ENCODE measurements around the gene SDHB. TPM values are rescaled to one million over a fixed set of nuclear protein-coding genes. Genes with fewer than 3 reads are reported as not detected.

The SDHB gene
- total RNA-seq, 4 donors from 2014 or later = 79.6 to 130 (median 86.3) TPM

DNA sequence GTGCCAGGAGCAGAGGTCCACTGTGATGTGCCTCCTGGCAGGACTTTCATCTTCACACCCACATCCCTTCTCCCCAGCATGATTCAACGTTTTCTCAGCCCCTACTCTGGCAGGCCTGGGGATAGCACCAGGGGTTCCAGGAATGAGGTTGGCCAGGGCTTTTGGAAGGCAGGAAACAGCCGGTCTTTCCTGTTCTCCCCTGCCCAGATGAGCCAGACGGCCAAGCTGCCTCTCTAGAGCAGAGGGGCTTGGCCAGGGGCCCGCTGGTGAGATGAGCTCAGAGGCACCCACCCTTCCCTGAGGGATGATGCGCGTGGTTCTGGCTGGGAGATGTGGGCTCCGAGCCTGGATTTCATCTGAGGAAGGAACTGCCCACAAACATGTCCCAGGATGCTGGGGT, 69.1 kb downstream of the SDHB start:
- 24 to 41% methylated on average over 7 of the region's 7 CpGs for WGBS, 2 donors
- TF ChIP-seq EP300 (IDR thresholded peaks at IDR 0.05) (peak in 1 of 2 donors; percentile 14), POLR2A (IDR thresholded peaks at IDR 0.05) (no peak)
- peak overlapping the region in 2 of 4 donors; percentile 55 to 66 for H3K27ac ChIP-seq
- H3K9me3 ChIP-seq = no peaks in the 10 kb centered on the region
- H3K27me3 ChIP-seq = peaks cover 0 to 15% of the 10 kb centered on the region in 2 donors
- DNase-seq (ENCODE audit: low spot score in 2 of 2) = peak; percentile 30 to 59
- peaks cover 0 to 51% (median 2%) of the 10 kb centered on the region in 3 donors for H3K36me3 ChIP-seq
- no peak overlapping the region for H3K4me3 ChIP-seq
- peaks cover 0 to 20% (median 1%) of the 10 kb centered on the region in 4 donors for H3K4me1 ChIP-seq

DNA sequence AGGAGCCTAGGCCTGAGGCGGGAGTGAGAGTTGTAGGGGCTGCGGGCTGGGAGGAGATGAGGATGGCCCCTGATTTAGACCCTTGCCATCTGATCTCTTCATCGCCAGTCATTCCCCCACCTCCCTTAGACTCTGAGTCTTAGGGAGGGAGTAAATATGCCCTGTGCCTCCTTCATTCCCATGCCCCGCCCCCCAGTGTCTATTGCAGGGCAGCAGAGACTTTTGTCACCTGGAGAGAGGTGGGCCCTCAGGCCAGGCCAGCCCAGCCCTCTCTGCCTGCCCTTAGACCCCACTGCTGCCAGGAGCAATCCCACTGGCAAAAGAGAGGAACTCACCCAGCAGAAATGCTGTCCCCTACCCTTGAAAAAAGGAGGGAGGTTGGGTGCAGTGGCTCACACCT, 70.2 kb downstream of the SDHB start:
- TF ChIP-seq, protein P1, sequence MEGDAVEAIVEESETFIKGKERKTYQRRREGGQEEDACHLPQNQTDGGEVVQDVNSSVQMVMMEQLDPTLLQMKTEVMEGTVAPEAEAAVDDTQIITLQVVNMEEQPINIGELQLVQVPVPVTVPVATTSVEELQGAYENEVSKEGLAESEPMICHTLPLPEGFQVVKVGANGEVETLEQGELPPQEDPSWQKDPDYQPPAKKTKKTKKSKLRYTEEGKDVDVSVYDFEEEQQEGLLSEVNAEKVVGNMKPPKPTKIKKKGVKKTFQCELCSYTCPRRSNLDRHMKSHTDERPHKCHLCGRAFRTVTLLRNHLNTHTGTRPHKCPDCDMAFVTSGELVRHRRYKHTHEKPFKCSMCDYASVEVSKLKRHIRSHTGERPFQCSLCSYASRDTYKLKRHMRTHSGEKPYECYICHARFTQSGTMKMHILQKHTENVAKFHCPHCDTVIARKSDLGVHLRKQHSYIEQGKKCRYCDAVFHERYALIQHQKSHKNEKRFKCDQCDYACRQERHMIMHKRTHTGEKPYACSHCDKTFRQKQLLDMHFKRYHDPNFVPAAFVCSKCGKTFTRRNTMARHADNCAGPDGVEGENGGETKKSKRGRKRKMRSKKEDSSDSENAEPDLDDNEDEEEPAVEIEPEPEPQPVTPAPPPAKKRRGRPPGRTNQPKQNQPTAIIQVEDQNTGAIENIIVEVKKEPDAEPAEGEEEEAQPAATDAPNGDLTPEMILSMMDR (IDR thresholded peaks at IDR 0.05) = no peak
- no peak for TF ChIP-seq POLR2A (IDR thresholded peaks at IDR 0.05)
- TF ChIP-seq EP300 (IDR thresholded peaks at IDR 0.05) = no peak
- WGBS, 2 donors = 86 to 91% methylated on average over 4 of the region's 4 CpGs

DNA sequence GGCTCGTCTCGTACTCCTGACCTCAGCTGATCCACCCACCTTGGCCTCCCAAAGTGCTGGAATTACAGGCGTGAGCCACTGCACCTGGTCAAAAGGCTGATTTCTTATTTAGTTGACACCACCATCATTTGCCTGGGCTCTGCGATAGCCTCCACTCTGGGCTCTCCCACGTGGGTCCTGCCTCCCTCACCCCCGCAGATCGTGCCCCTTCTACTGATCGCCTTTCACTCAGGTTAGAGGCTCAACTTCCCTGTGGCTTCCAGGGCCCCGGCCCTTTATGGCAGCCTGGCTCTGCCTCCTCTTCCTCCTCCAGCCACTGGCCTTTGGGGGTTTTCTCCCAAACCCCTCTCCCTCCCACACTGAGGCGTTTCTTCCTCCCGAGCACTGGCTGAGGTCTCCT, 70.9 kb downstream of the SDHB start:
- DNase-seq (ENCODE audit: low spot score in 2 of 2) = no peak
- WGBS, 2 donors = 59 to 67% methylated on average over 11 of the region's 11 CpGs
- peaks cover 0 to 33% (median 0%) of the 10 kb centered on the region in 3 donors for H3K36me3 ChIP-seq
- H3K4me3 ChIP-seq = no peak overlapping the region
- peaks cover 0 to 36% (median 4%) of the 10 kb centered on the region in 4 donors for H3K4me1 ChIP-seq
- no peaks in the 10 kb centered on the region for H3K9me3 ChIP-seq
- no peak for TF ChIP-seq EP300 (IDR thresholded peaks at IDR 0.05)
- no peak for TF ChIP-seq POLR2A (IDR thresholded peaks at IDR 0.05)
- TF ChIP-seq, protein P1 (IDR thresholded peaks at IDR 0.05) = no peak
- H3K27ac ChIP-seq = no peak overlapping the region
- H3K27me3 ChIP-seq = peaks cover 0 to 18% of the 10 kb centered on the region in 2 donors

More for the DNA sequence above, 70.2 kb downstream of the SDHB start:
- H3K27me3 ChIP-seq = peaks cover 0 to 18% of the 10 kb centered on the region in 2 donors
- no peaks in the 10 kb centered on the region for H3K9me3 ChIP-seq
- H3K27ac ChIP-seq = no peak overlapping the region
- H3K4me1 ChIP-seq = peaks cover 0 to 31% (median 4%) of the 10 kb centered on the region in 4 donors
- no peak overlapping the region for H3K4me3 ChIP-seq
- H3K36me3 ChIP-seq = peaks cover 0 to 41% (median 0%) of the 10 kb centered on the region in 3 donors
- no peak for DNase-seq (ENCODE audit: low spot score in 2 of 2)

DNA sequence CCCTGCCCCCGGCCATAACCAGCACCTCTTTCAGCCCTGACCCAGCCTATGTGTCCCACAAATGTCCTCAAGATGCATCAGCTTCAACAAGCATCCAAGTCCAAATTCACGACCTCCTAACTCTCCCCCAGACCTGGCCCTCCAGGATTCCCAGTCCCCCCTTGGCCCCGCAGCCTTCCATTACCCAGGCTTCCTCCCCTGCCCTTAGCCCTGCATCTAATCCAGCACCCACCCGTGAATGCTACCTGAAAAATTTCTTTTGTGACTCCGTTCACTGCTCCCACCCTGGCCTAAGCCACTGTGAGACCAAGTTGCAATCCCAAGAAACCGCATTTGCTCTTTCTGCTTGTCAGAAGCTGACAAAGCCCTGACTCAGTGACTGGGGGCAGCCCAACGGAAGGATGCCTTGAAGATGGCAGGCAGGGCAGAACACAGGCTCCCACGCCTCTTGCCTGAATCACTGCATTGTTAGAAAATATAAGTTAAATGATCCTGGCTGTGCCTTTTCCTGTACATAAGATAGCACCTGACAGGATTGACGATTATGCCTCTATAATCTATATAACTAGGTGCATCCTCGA, 72.5 kb downstream of the SDHB start:
- no peak for DNase-seq (ENCODE audit: low spot score in 2 of 2)
- TF ChIP-seq POLR2A (IDR thresholded peaks at IDR 0.05) = no peak
- H3K36me3 ChIP-seq = peaks cover 0 to 18% (median 0%) of the 10 kb centered on the region in 3 donors
- no peaks in the 10 kb centered on the region for H3K9me3 ChIP-seq
- H3K4me3 ChIP-seq = no peak overlapping the region
- H3K27ac ChIP-seq = no peak overlapping the region
- 83 to 86% methylated on average over 10 of the region's 10 CpGs for WGBS, 2 donors
- peaks cover 0 to 18% of the 10 kb centered on the region in 2 donors for H3K27me3 ChIP-seq
- peaks cover 0 to 40% (median 4%) of the 10 kb centered on the region in 4 donors for H3K4me1 ChIP-seq

DNA sequence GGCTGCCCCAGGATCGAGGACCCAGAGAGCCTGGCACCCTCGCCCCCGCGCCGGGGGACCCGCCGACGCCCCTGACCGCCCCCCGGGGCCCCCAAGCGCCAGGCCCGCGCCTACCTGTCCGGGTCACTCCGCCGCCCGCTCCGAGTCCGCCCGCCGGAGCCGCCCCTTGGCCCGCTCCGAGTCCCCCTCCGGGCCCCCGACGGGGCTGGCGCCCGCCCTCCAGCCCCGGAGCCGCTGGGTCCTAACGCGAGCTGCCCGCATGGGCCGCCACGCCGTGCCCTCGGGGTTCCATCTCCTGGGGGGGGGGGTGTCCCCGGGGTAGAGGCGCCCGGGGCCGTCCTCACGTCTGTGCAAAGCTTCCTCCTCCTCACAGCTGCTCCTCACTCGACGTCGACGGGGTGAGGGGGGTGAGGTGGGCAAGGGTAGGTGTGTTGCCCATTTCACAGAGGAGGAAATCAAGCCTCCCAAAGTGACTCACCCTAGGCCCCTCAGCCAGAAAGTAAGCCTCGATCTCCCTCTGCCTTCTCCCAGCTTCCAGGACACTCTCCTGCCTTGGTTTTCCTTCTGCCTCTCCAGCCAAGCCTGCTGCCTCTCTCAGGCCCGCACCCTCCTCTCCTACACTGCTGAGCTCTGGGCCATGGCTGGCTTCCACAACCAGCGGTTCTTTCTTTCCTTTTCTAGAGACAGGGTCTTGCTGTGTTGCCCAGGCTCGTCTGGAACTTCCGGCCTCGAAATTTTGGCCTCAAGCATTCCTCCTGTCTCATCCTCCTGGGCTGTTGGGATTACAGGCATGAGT, 73.2 kb downstream of the SDHB start, which contains the start of gene MFAP2:
MFAP2 (minus strand) TSS at position 148 of the 796 bp plus-strand sequence. CDS start 2,347 bp downstream, outside the sequence.
- TF ChIP-seq EP300 (IDR thresholded peaks at IDR 0.05) (no peak), POLR2A (IDR thresholded peaks at IDR 0.05) (no peak)
- TF ChIP-seq, protein P1 (IDR thresholded peaks at IDR 0.05) = no peak
- Histone ChIP-seq H3K27ac (peak within 1 kb of the TSS; percentile 31 to 85 (median 67)), H3K27me3 (peaks cover 0 to 18% of the 10 kb centered on the region in 2 donors), H3K4me3 (peak within 1 kb of the TSS; percentile 25 to 60 (median 31)), H3K36me3 (peaks cover 0 to 11% (median 0%) of the 10 kb centered on the region in 3 donors), H3K4me1 (peaks cover 0 to 47% (median 4%) of the 10 kb centered on the region in 4 donors), H3K9me3 (no peaks in the 10 kb centered on the region)
- no peak for DNase-seq (ENCODE audit: low spot score in 2 of 2)
- WGBS, 2 donors = 10 to 12% methylated on average over 37 to 44 of the region's 53 CpGs

Measured in tibial nerve (tissue), 4 donors.